Cardiac fibroblast (primary cell): Measurements from ENCODE around the gene SLC15A3.

ENCODE experiments used
- DNase-seq, 2 donors: peaks; one replicate each; pipeline versions ENCODE4 v3.0.0 to v3.0.0-alpha.2; 2010; ENCODE audit warnings: low read depth in 2 of 2
- H3K4me3 ChIP-seq, 2 donors: replicated peaks in 1 of 2; 1 replicate in 1 of 2; 2 replicates in 1 of 2; pipeline ENCODE4 v1.5.1; 2011; ENCODE audit warnings: low read depth in 2 of 2, low read length in 2 of 2, mild to moderate bottlenecking in 2 of 2, moderate library complexity in 1 of 2
- CTCF ChIP-seq: IDR thresholded peaks from one replicate; pipeline ENCODE4 v1.5.1; 2011; ENCODE audit warnings: low read depth, mild to moderate bottlenecking, low read length, inconsistent platforms

Gene SLC15A3

DNA sequence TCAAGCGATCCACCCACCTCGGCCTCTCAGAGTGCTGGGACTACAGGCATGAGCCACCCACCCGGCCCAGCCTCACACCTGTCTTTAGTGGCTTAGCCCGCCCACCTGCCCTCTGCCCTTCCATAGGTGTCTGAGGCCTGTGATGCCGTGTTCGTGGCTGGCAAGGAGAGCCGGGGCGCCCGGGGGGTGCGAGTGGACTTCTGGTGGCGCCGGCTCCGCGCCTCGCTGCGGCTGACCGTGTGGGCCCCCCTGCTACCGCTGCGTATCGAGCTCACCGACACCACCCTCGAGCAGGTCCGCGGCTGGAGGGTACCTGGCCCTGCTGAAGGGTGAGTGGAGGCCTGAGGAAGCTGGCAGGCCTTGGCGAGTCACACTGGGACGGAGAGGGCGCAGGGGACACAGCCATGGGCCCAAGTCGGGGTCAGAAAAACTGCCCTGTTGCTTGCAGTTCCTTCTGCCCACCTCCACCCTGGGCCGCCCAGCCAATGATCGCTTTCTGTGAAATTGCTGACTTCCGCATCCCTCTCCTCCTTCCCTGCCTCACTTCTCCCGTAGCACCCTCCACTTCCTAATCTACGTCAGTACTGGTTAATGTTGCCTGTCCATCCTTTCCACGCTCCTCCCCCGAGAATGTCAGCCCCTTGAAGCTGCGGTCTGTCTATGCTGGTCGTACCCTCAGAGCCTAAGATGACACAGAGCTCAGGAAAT is 18.4 kb downstream of the SLC15A3 start:
- no peak for TF ChIP-seq CTCF
- no peak for DNase-seq
- no peak overlapping the region for H3K4me3 ChIP-seq

DNA sequence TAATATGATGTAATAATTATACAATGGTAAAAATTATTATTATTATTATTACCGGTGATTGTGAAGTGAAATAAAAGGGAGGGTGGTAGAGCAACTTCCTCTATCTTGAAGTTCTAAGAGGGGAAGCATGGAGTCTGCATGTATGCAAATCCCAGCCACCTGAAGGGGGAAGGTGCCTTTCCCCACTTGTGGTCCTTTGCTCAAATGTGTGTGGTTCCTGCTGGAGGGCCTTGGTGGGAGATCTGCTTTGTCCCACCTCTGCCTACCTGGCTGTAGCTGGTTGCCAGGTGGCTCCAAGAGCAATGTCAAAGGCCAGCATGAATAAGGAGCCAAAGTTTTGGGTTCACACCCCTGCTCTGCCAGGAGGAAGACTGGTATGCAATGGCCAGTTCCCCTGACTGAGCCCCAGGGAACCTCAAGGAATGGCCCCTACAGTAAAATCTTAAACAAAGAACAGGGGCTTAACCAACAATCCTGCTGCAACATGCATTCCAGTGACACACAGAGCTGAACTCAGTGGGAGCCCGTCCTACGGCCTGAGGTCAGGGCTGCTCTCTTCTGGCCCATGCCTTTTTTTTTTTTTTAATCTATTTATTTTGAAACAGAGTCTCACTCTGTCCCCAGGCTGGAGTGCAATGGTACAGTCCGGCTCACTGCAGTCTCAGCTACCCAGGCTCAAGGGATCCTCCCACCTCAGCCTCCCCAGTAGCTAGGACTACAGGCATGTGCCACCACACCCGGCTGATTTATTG is 19.2 kb downstream of the SLC15A3 start:
- no peak for DNase-seq
- H3K4me3 ChIP-seq = no peak overlapping the region
- no peak for TF ChIP-seq CTCF

DNA sequence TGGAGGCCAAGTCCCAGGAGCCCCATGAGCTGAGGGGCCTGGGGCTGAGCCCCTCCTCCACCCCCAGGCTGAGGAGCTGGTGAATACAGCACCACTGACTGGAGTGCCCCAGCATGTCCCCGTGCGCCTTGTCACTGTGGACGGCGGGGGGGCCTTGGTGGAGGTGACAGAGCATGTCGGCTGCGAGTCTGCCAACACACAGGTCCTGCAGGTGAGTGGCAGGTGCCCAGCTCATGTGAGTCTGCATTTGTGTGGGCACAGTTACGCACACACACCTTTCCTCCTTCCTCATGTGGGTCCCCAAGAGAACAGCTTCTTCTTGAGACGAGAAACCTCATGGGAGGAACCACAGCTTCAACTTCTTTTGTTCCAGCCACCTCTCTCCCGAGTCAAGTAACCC is 20.1 kb downstream of the SLC15A3 start:
- no peak overlapping the region for H3K4me3 ChIP-seq
- DNase-seq = no peak
- no peak for TF ChIP-seq CTCF

DNA sequence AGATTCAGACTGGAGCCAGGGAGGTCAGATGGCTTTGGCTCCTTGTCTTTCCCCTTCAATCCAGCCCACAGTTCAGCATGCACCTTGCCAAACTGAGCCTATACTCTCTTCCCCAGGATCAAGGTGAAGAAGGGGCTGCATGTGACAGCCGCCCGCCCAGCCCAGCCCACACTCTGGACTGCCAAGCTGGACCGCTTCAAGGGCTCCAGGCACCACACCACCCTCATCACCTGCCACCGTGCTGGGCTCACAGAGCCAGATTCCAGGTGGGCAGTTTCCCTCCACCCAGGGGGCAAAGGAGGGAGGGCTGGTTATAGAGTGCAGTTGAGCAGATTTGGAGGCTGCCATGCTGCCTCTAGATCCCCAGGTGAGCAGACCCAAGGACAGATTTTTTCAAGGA is 21.6 kb downstream of the SLC15A3 start:
- no peak for DNase-seq
- TF ChIP-seq CTCF = no peak
- no peak overlapping the region for H3K4me3 ChIP-seq

DNA sequence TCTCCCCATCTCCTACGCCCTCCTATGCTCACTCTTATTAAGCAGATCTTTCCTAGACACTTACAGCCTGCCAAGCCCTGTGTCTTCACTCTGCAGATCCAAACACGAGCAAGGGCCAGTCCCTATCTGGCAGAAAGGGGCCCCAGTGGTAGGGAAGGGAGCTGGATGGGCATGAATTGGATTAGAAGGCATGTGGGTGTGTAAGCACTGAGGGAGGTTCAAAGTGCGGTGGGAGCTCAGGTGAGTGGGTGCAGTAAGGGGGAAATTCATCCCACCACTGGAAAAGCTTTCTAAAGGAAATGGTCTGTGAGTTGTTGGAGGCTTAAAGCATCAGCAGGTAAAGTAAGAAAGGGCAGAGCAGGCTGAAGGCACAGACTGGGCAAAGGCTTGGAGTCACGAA is 22.2 kb downstream of the SLC15A3 start:
- DNase-seq = no peak
- TF ChIP-seq CTCF = no peak
- no peak overlapping the region for H3K4me3 ChIP-seq

GRCh38 chr11:60928563-60929001 is 23.4 kb downstream of the SLC15A3 start:
- no peak overlapping the region for H3K4me3 ChIP-seq
- no peak for TF ChIP-seq CTCF
- DNase-seq = no peak
